HFFc6 (cell line): ENCODE results near the gene SCO2. TPM values are rescaled to one million over a fixed set of nuclear protein-coding genes. Genes with fewer than 3 reads are reported as not detected.

Experiments
- DNase-seq: peaks from one replicate; pipeline ENCODE4 v3.0.0-alpha.2; 2018
- H3K27ac Mint-ChIP-seq: 2 replicates; pipeline ENCODE4 v1.8.0; 2020; ENCODE audit warnings: mild to moderate bottlenecking, mixed read lengths
- H3K27me3 Mint-ChIP-seq: 2 replicates; pipeline ENCODE4 v1.8.0; 2021; ENCODE audit warnings: mild to moderate bottlenecking, moderate library complexity, mixed read lengths; ENCODE audit not compliant: insufficient read depth
- H3K36me3 Mint-ChIP-seq: 2 replicates; pipeline ENCODE4 v1.8.0; 2021; ENCODE audit warnings: low read depth, mixed read lengths
- H3K4me1 Mint-ChIP-seq: 2 replicates; pipeline ENCODE4 v1.8.0; 2020; ENCODE audit warnings: low read depth, mixed read lengths
- H3K4me3 Mint-ChIP-seq: 2 replicates; pipeline ENCODE4 v1.8.0; 2020; ENCODE audit warnings: mild to moderate bottlenecking, moderate library complexity, mixed read lengths
- H3K9me3 Mint-ChIP-seq: 2 replicates; pipeline ENCODE4 v1.8.0; 2020; ENCODE audit warnings: mild to moderate bottlenecking, mixed read lengths
- CTCF ChIP-seq: fragments of 200-600 bp; sonication (generic); IDR thresholded peaks from 2 replicates; pipeline ENCODE4 v1.5.0; 2021; ENCODE audit warnings: antibody characterized with exemption, mild to moderate bottlenecking
- total RNA-seq, 6 experiments: library from RNA; stranded (reverse); fragmentation: NEBNext Ultra II Directional; extraction: Animal tissue kit (Norgen Biotek cat#: 25700); gene quantifications; 2 replicates in 1 of 6; 3 replicates in 5 of 6; pipeline ENCODE4 v1.2.3, GENCODE V29; 2021

The SCO2 gene
- total RNA-seq, 6 experiments from 2014 or later: 2.7 to 11.1 (median 9.7) TPM

GRCh38 chr22:50477923-50478322, 47.5 kb downstream of the SCO2 start:
- no peaks in the 10 kb centered on the region for H3K36me3 Mint-ChIP-seq
- no peak for DNase-seq
- no peak for TF ChIP-seq CTCF
- peaks cover 10% of the 10 kb centered on the region for H3K27me3 Mint-ChIP-seq
- no peak overlapping the region for H3K4me3 Mint-ChIP-seq
- H3K4me1 Mint-ChIP-seq: peaks cover 24% of the 10 kb centered on the region
- no peak overlapping the region for H3K27ac Mint-ChIP-seq
- H3K9me3 Mint-ChIP-seq: no peaks in the 10 kb centered on the region

GRCh38 chr22:50476868-50477267, 48.5 kb downstream of the SCO2 start:
- H3K4me3 Mint-ChIP-seq: no peak overlapping the region; the same call in 1 of the 2 replicates
- peaks cover 26% of the 10 kb centered on the region for H3K4me1 Mint-ChIP-seq

GRCh38 chr22:50475652-50476002, 49.8 kb downstream of the SCO2 start:
- Mint-ChIP-seq H3K4me1 (peaks cover 31% of the 10 kb centered on the region), H3K9me3 (no peaks in the 10 kb centered on the region), H3K27me3 (peaks cover 10% of the 10 kb centered on the region), H3K36me3 (no peaks in the 10 kb centered on the region), H3K27ac (no peak overlapping the region), H3K4me3 (peak overlapping the region; percentile 64)
- TF ChIP-seq CTCF: no peak
- DNase-seq: no peak

More at GRCh38 chr22:50476868-50477267, 48.5 kb downstream of the SCO2 start:
- no peak for DNase-seq
- no peaks in the 10 kb centered on the region for H3K9me3 Mint-ChIP-seq
- peaks cover 11% of the 10 kb centered on the region for H3K27me3 Mint-ChIP-seq
- no peak for TF ChIP-seq CTCF
- H3K36me3 Mint-ChIP-seq: no peaks in the 10 kb centered on the region
- H3K27ac Mint-ChIP-seq: no peak overlapping the region

GRCh38 chr22:50474710-50475651, 50.4 kb downstream of the SCO2 start, which contains the start of gene SBF1:
SBF1 (minus strand) TSS chr22:50475035; CDS start chr22:50474840, 195 bp downstream.
- no peaks in the 10 kb centered on the region for H3K36me3 Mint-ChIP-seq

More at GRCh38 chr22:50474710-50475651, 50.4 kb downstream of the SCO2 start, which contains the start of gene SBF1:
- Mint-ChIP-seq H3K27me3 (peaks cover 6% of the 10 kb centered on the region), H3K4me1 (peaks cover 38% of the 10 kb centered on the region), H3K27ac (peak within 1 kb of the TSS; percentile 73), H3K4me3 (peak within 1 kb of the TSS; percentile 90), H3K9me3 (no peaks in the 10 kb centered on the region)
- peak; percentile 78 for DNase-seq
- no peak for TF ChIP-seq CTCF
